Panc1 (cell line): ENCODE data around the gene NDRG3.

Experiments used
- POLR2AphosphoS5 ChIP-seq: IDR thresholded peaks from 2 replicates; pipeline ENCODE4 v1.6.1; 2012; ENCODE audit warnings: mild to moderate bottlenecking, low read depth, low read length, moderate library complexity
- TF ChIP-seq, protein P1 (sequence below): fragments of 450-650 bp; IDR thresholded peaks from 2 replicates; pipeline ENCODE4 v1.5.1; 2017; ENCODE audit warnings: mild to moderate bottlenecking
- TF ChIP-seq, protein P2 (sequence below), 2 experiments: IDR thresholded peaks; 2 replicates each; pipeline ENCODE4 v1.6.1; 2011 to 2012; ENCODE audit warnings: low read depth in 2 of 2, control low read depth in 1 of 2, low read length in 1 of 2, mild to moderate bottlenecking in 1 of 2, moderate library complexity in 1 of 2; ENCODE audit not compliant: insufficient read depth in 1 of 2

DNA sequence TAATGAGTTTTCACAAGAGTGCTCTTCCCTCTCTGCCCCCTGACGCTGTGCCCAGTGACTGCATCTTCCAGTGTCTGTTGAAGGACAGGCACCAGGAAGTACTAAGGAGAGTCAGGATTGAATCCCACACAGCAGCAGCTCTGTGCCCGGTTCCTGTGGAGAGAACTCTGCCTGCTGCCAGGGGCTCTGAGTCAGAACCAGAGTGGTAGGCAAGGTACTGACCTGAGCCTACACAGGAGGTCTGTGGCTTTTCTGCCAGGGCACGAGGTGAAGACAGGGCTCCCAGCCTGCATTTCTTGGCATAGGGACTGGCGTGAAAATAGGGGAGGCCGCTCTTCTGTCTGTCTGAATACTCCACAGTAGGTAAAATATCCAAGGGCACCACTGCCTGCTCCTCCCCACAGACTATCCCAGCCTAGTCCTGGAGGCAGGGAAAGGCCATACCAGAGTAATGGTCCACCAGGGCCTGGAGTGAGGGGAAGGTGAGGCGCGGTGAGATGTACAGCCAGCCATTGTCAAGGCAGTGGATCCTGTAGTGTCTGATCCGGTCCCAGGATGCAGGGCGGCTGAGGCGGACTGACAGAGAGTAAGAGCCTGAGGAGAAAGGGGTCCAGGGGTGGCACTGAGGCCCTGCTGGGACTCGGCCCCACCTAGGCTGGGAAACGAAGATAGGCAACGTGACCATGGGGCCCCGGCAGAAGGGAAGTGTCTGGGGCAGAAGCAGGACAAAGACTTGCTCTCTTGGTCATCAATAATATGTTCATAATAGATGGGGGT, 130.9 kb downstream of the NDRG3 start:
- TF ChIP-seq, protein P1, sequence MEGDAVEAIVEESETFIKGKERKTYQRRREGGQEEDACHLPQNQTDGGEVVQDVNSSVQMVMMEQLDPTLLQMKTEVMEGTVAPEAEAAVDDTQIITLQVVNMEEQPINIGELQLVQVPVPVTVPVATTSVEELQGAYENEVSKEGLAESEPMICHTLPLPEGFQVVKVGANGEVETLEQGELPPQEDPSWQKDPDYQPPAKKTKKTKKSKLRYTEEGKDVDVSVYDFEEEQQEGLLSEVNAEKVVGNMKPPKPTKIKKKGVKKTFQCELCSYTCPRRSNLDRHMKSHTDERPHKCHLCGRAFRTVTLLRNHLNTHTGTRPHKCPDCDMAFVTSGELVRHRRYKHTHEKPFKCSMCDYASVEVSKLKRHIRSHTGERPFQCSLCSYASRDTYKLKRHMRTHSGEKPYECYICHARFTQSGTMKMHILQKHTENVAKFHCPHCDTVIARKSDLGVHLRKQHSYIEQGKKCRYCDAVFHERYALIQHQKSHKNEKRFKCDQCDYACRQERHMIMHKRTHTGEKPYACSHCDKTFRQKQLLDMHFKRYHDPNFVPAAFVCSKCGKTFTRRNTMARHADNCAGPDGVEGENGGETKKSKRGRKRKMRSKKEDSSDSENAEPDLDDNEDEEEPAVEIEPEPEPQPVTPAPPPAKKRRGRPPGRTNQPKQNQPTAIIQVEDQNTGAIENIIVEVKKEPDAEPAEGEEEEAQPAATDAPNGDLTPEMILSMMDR: no peak
- no peak; the same call in 1 of the 2 replicates for TF ChIP-seq POLR2AphosphoS5
- TF ChIP-seq, protein P2, sequence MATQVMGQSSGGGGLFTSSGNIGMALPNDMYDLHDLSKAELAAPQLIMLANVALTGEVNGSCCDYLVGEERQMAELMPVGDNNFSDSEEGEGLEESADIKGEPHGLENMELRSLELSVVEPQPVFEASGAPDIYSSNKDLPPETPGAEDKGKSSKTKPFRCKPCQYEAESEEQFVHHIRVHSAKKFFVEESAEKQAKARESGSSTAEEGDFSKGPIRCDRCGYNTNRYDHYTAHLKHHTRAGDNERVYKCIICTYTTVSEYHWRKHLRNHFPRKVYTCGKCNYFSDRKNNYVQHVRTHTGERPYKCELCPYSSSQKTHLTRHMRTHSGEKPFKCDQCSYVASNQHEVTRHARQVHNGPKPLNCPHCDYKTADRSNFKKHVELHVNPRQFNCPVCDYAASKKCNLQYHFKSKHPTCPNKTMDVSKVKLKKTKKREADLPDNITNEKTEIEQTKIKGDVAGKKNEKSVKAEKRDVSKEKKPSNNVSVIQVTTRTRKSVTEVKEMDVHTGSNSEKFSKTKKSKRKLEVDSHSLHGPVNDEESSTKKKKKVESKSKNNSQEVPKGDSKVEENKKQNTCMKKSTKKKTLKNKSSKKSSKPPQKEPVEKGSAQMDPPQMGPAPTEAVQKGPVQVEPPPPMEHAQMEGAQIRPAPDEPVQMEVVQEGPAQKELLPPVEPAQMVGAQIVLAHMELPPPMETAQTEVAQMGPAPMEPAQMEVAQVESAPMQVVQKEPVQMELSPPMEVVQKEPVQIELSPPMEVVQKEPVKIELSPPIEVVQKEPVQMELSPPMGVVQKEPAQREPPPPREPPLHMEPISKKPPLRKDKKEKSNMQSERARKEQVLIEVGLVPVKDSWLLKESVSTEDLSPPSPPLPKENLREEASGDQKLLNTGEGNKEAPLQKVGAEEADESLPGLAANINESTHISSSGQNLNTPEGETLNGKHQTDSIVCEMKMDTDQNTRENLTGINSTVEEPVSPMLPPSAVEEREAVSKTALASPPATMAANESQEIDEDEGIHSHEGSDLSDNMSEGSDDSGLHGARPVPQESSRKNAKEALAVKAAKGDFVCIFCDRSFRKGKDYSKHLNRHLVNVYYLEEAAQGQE (IDR thresholded peaks at IDR 0.05; ENCODE audit: insufficient read depth in 1 of 2, low read depth in 2 of 2, low read length in 1 of 2): no peak
